GM10248 (cell line): Measurements from ENCODE around the gene CUL4B.
"Not testable (repeated sequence)": the region's sequence is repeated elsewhere in the genome, so short reads cannot be mapped to it uniquely, and the experiment has no call there.

Experiments used
- CTCF ChIA-PET: fragments of 300-600 bp; sonication (Branson Sonifier 250); formaldehyde crosslinking; extraction: SDS; loops from one replicate; lab custom pipeline; 2021; ENCODE audit warnings: antibody characterized with exemption; lab: Yijun Ruan, JAX
- POLR2A ChIA-PET: fragments of 350-650 bp; sonication (Branson Sonifier 250); formaldehyde crosslinking; extraction: SDS; loops from one replicate; lab custom pipeline; 2020; ENCODE audit warnings: antibody characterized with exemption; lab: Yijun Ruan, JAX
- DNase-seq: peaks from one replicate; pipeline ENCODE4 v3.0.0; 2012; ENCODE audit errors: extremely low spot score
- TF ChIP-seq, protein P1 (sequence below): IDR thresholded peaks from 2 replicates; pipeline ENCODE4 v1.5.1; 2012; ENCODE audit warnings: mild to moderate bottlenecking, low read depth; ENCODE audit errors: extremely low read depth, missing control alignments, control extremely low read depth

CUL4B gene

DNA sequence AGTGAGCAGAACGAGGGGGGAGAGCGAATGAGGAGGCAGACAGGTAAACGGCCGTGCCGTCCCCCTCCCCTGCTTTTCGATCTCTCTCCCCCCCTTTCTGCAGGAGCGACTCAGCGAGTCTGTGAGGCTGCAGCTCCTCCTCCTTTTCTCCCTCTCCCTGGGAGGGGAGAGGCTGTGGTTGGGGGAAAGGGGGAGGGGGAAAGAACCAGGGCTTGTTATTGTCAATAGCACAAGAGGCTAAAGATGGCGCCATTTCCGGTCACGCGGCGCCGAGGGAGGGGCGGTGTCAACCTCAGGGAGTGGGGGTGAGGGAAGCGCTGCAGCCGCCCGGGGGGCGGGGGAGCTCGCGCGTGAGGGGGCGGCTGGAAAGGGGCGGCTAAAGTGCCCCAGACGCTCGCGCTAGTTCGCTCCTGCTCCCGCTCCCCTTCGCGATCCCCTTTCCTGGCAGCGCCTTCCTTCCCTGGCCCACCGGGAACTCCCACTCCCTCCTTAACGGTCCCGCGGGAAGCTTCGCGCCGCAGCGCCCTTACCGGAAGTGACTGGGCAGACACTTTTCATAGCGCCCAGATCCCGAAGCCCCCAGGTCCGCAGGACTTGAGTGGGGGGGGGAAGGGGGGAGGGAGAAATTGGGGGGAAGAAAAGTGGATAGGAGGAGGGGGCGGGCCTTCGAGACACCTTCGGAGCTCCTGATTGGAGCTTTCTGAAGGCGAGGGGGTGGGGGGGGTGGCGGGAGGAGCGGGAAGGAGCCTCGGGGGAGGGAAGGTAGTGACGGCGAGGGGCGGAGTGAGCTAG is at the start of gene CUL4B:
Gene CUL4B (minus strand): TSS at position 121 of the 792 bp plus-strand sequence. CDS start 324 bp downstream, outside the sequence.
- ChIA-PET CTCF (interaction anchor here (0.7 to 1.2 kb wide), 2 partner anchors 9 to 26 kb away, joined by 3 read pairs; no protein-coding TSS in a partner anchor), POLR2A (interaction anchor here (0.6 to 1.0 kb wide), 4 partner anchors 43 to 889 kb away, joined by 3 to 4 read pairs (median 4); partner anchors contain the start of gene MCTS1)
- peak; percentile 82 for DNase-seq
- TF ChIP-seq, protein P1, sequence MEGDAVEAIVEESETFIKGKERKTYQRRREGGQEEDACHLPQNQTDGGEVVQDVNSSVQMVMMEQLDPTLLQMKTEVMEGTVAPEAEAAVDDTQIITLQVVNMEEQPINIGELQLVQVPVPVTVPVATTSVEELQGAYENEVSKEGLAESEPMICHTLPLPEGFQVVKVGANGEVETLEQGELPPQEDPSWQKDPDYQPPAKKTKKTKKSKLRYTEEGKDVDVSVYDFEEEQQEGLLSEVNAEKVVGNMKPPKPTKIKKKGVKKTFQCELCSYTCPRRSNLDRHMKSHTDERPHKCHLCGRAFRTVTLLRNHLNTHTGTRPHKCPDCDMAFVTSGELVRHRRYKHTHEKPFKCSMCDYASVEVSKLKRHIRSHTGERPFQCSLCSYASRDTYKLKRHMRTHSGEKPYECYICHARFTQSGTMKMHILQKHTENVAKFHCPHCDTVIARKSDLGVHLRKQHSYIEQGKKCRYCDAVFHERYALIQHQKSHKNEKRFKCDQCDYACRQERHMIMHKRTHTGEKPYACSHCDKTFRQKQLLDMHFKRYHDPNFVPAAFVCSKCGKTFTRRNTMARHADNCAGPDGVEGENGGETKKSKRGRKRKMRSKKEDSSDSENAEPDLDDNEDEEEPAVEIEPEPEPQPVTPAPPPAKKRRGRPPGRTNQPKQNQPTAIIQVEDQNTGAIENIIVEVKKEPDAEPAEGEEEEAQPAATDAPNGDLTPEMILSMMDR: no peak

DNA sequence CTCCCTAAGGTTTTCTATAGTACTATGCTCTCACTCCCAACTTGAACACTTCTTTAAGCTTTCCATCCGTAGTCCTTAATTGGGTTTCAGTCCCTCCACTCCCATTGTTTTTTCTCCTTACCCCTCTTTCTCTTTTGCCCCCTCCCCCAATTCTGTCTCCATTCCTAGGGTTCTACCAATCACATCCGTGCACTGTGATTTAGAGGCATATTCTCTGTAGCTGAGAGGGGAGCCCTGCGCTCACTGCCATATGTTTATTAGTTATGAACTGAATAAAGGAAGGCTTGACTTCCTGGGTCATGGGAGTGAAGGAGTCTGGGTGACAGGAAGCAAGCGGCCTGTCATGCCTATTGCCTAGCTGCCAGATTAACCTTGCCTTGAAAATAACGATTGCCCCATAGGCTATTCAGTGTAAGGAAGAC is 43.6 kb upstream of the CUL4B start:
- ChIA-PET CTCF (interaction anchor here (1.4 kb wide), 1 partner anchor 65 kb away, joined by 3 read pairs; no protein-coding TSS in a partner anchor), POLR2A (interaction anchor here (0.9 kb wide), 1 partner anchor 43 kb away, joined by 3 read pairs; no protein-coding TSS in a partner anchor)
- peak; percentile 29 for DNase-seq
- TF ChIP-seq, protein P1: no peak

DNA sequence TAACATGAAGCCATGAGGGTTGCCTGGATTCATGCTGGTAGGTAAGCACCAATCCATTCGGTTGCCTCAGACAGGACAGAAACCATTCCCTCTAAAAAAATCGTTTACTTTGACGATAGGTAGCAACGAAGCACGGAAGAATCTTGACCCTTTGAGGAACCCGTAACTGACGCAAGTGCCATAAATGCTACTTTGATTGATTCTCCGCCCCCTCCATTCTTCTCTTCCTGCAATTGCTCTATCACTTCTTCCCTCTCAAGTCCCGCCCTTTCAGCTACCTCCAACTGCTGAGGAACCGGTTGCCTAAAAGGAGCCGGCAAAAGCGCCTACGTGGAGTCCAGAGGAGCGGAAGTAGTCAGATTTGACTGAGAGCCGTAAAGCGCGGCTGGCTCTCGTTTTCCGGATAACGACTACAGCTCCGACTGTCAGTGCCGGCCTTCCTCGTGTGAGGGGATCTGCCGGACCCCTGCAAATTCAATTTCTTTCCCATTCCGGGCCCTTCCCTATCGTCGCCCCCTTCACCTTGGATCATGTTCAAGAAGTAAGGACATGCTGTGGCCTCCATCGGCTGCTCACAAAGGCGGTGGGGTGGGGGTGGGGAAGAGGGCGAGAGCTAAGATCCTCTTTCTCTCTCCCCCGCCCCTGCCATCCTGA is 43.1 kb upstream of the CUL4B start, which contains the start of gene MCTS1:
Gene MCTS1 (plus strand): TSS at position 395 of the 654 bp plus-strand sequence. CDS start 136 bp downstream, at position 531.
- CTCF ChIA-PET: interaction anchor here (1.0 to 1.4 kb wide), 2 partner anchors 15 to 65 kb away, joined by 3 read pairs; no protein-coding TSS in a partner anchor
- TF ChIP-seq, protein P1: no peak
- POLR2A ChIA-PET: interaction anchor here (0.7 to 0.9 kb wide), 3 partner anchors 34 to 42 kb away, joined by 3 to 4 read pairs (median 3); no protein-coding TSS in a partner anchor
- peak; percentile 62 for DNase-seq

DNA sequence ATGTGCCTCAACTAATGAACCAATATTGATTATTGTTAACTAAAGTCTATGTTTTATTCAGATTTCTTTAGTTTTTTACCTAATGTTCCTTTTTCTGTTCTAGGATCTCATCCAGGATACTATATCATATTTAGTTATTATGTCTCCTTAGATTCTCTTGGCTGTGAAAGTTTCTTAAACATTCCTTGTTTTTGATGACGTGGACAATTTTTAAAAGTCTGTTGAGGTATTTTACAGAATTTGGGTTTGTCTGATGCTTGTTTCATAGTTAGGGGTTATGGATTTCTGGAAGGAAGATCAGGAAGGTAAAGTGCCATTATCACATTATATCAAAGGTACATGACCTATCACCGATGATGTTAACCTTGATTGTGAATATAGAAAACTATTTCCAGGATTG is 24.9 kb upstream of the CUL4B start:
- no peak for DNase-seq
- POLR2A ChIA-PET: no interaction called here
- CTCF ChIA-PET: no interaction called here
- TF ChIP-seq, protein P1: no peak

DNA sequence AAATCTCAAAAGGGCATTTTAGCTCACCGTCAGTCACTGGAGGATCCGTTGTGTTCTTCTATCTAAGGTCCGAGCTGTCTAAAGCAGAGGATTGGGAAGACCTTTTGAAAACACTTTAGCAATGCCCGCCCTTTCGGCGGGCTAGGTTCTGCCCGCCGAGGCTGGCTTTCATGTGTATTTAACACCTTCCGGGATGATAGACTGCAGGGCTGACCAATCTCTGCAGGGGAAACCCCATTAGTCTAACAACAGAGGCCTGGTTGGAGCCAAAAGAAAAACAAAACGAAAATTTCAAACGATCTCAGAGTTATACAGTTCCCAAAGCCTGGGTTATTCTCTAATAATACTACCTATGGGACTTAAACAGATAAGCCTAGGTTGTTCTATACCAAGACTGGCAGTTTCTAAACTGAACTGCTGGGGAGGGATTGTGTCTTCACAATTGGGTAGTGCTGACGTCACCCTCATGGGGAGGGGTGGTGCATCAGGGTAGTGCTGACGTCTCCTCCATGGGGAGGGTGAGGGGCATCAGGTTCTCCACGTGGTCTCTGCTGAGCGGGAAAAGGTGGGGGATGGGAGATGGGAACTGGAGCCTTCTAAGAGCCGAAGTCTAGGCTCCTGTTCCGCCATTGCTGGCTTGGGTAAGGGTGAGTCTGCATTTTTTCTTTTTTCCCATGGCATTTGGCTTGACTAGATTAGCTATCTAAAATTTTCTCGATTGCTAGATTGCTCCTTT is 14.8 kb upstream of the CUL4B start:
- TF ChIP-seq, protein P1: no peak
- DNase-seq: no peak
- CTCF ChIA-PET: interaction anchor here (1.5 kb wide), 1 partner anchor 10 kb away, joined by 6 read pairs; no protein-coding TSS in a partner anchor
- POLR2A ChIA-PET: no interaction called here

DNA sequence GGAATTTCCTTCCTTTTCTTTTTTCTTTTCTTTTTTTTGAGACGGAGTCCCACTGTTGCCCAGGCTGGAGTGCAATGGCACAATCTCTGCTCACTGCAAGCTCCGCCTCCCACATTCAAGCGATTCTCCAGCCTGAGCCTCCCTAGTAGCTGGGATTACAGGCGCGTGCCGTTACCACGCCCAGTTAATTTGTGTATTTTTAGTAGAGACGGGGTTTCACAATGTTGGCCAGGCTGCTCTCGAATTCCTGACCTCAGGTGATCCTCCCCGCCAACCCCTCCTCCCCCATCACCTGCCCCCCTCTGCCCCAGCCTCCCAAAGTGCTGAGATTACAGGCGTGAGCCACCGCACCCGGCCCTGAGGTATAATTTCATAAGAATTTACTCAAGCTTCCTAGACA is 13.0 kb upstream of the CUL4B start:
- POLR2A ChIA-PET, DNase-seq, CTCF ChIA-PET: not testable (repeated sequence)
